H9 (cell line): ENCODE results near the gene MED27. TPM values are rescaled to one million over a fixed set of nuclear protein-coding genes. Genes with fewer than 3 reads are reported as not detected.

Experiments
- DNase-seq: peaks from one replicate; pipeline ENCODE4 v3.0.0-alpha.2; 2017
- H2AFZ ChIP-seq: one replicate; pipeline ENCODE4 v1.6.1; 2013; ENCODE audit warnings: mild to moderate bottlenecking, low read length, control low read depth, moderate library complexity
- H2AK5ac ChIP-seq: 2 replicates; pipeline ENCODE4 v1.6.1; 2013; ENCODE audit warnings: low read length, control low read depth, mixed read lengths; ENCODE audit not compliant: insufficient read length
- H2BK120ac ChIP-seq: one replicate; pipeline ENCODE4 v1.6.1; 2013; ENCODE audit warnings: low read depth, mild to moderate bottlenecking, low read length, control low read depth, inconsistent platforms; ENCODE audit not compliant: poor library complexity, severe bottlenecking
- H2BK12ac ChIP-seq: 2 replicates; pipeline ENCODE4 v1.6.1; 2013; ENCODE audit warnings: low read length, control low read depth, mixed read lengths, low read depth; ENCODE audit not compliant: insufficient read length
- H2BK15ac ChIP-seq: 2 replicates; pipeline ENCODE4 v1.6.1; 2013; ENCODE audit warnings: low read depth, low read length, control low read depth
- H2BK20ac ChIP-seq: one replicate; pipeline ENCODE4 v1.6.1; 2013; ENCODE audit warnings: low read depth, mild to moderate bottlenecking, low read length, control low read depth, inconsistent platforms; ENCODE audit not compliant: poor library complexity, severe bottlenecking
- H2BK5ac ChIP-seq: 2 replicates; pipeline ENCODE4 v1.6.1; 2013; ENCODE audit warnings: low read length, control low read depth, mixed read lengths; ENCODE audit not compliant: insufficient read length
- H3K14ac ChIP-seq: 2 replicates; pipeline ENCODE4 v1.6.1; 2013; ENCODE audit warnings: low read length, control low read depth; ENCODE audit not compliant: insufficient read depth
- H3K18ac ChIP-seq: 2 replicates; pipeline ENCODE4 v1.6.1; 2013; ENCODE audit warnings: low read depth, mild to moderate bottlenecking, mixed read lengths, low read length, control low read depth; ENCODE audit not compliant: insufficient read length
- H3K23ac ChIP-seq: 2 replicates; pipeline ENCODE4 v1.6.1; 2013; ENCODE audit warnings: low read length, control low read depth, mixed read lengths, low read depth; ENCODE audit not compliant: insufficient read length
- H3K23me2 ChIP-seq: 2 replicates; pipeline ENCODE4 v1.6.1; 2013; ENCODE audit warnings: low read depth, mild to moderate bottlenecking, mixed read lengths, low read length, control low read depth; ENCODE audit not compliant: insufficient read length, poor library complexity, severe bottlenecking
- H3K27ac ChIP-seq: 2 replicates; pipeline ENCODE4 v1.5.1; 2013; ENCODE audit warnings: low read length, control low read depth, mixed read lengths, low read depth; ENCODE audit not compliant: insufficient read length
- H3K27me3 ChIP-seq: 2 replicates; pipeline ENCODE4 v1.6.1; 2013; ENCODE audit warnings: low read length, control low read depth, inconsistent platforms; ENCODE audit not compliant: insufficient read depth
- H3K4ac ChIP-seq: 2 replicates; pipeline ENCODE4 v1.6.1; 2013; ENCODE audit warnings: low read depth, mild to moderate bottlenecking, control low read depth, inconsistent platforms, low read length, moderate library complexity
- H3K4me1 ChIP-seq: 2 replicates; pipeline ENCODE4 v1.6.1; 2013; ENCODE audit warnings: low read length, control low read depth, inconsistent platforms; ENCODE audit not compliant: insufficient read depth
- H3K4me2 ChIP-seq: 2 replicates; pipeline ENCODE4 v1.6.1; 2013; ENCODE audit warnings: low read length, control low read depth, mixed read lengths; ENCODE audit not compliant: insufficient read length, insufficient read depth
- H3K56ac ChIP-seq: 2 replicates; pipeline ENCODE4 v1.6.1; 2013; ENCODE audit warnings: low read depth, mild to moderate bottlenecking, mixed read lengths, low read length, control low read depth; ENCODE audit not compliant: insufficient read length
- H3K79me1 ChIP-seq: 2 replicates; pipeline ENCODE4 v1.6.1; 2013; ENCODE audit warnings: low read depth, mild to moderate bottlenecking, moderate library complexity, low read length, control low read depth, inconsistent platforms; ENCODE audit not compliant: insufficient read depth, poor library complexity, severe bottlenecking
- H3K79me2 ChIP-seq: 2 replicates; pipeline ENCODE4 v1.6.1; 2013; ENCODE audit warnings: low read length, control low read depth, inconsistent platforms; ENCODE audit not compliant: insufficient read depth
- H3K9ac ChIP-seq: 2 replicates; pipeline ENCODE4 v1.6.1; 2013; ENCODE audit warnings: low read length, control low read depth, mixed read lengths; ENCODE audit not compliant: insufficient read length; ENCODE audit errors: extremely low read depth
- H3K9me3 ChIP-seq: one replicate; pipeline ENCODE4 v1.6.1; 2013; ENCODE audit warnings: low read depth, low read length, inconsistent platforms; ENCODE audit not compliant: control insufficient read depth
- H3T11ph ChIP-seq: one replicate; pipeline ENCODE4 v1.6.1; 2013; ENCODE audit warnings: mild to moderate bottlenecking, low read length, control low read depth, inconsistent platforms
- H4K20me1 ChIP-seq: one replicate; pipeline ENCODE4 v1.6.1; 2013; ENCODE audit not compliant: control insufficient read depth, insufficient read length, insufficient read depth
- H4K5ac ChIP-seq: 2 replicates; pipeline ENCODE4 v1.6.1; 2013; ENCODE audit warnings: low read depth, mild to moderate bottlenecking, mixed read lengths, low read length, control low read depth; ENCODE audit not compliant: insufficient read length
- H4K8ac ChIP-seq: replicated peaks from 2 replicates; pipeline ENCODE4 v1.6.1; 2013; ENCODE audit warnings: low read length, control low read depth, mixed read lengths, low read depth; ENCODE audit not compliant: insufficient read length
- H4K91ac ChIP-seq: 2 replicates; pipeline ENCODE4 v1.6.1; 2013; ENCODE audit warnings: low read depth, mild to moderate bottlenecking, moderate library complexity, mixed read lengths, low read length, control low read depth; ENCODE audit not compliant: insufficient read length
- H3K27ac Mint-ChIP-seq, 3 experiments: 2 replicates in 2 of 3; 3 replicates in 1 of 3; pipeline ENCODE4 v1.8.0; 2020 to 2021; ENCODE audit warnings: mixed read lengths in 3 of 3, mild to moderate bottlenecking in 1 of 3, moderate library complexity in 1 of 3
- H3K27me3 Mint-ChIP-seq: 2 replicates; pipeline ENCODE4 v1.8.0; 2021; ENCODE audit warnings: low read depth, mild to moderate bottlenecking, moderate library complexity, mixed read lengths
- H3K36me3 Mint-ChIP-seq, 3 experiments: 2 replicates in 2 of 3; 3 replicates in 1 of 3; pipeline ENCODE4 v1.8.0; 2020 to 2021; ENCODE audit warnings: low read depth in 3 of 3, mixed read lengths in 3 of 3; ENCODE audit not compliant: insufficient read depth in 1 of 3
- H3K4me1 Mint-ChIP-seq, 2 experiments: 2 replicates each; pipeline ENCODE4 v1.8.0; 2020; ENCODE audit warnings: mixed read lengths in 2 of 2
- H3K4me3 Mint-ChIP-seq, 2 experiments: 2 replicates in 1 of 2; 3 replicates in 1 of 2; pipeline ENCODE4 v1.8.0; 2020 to 2021; ENCODE audit warnings: mild to moderate bottlenecking in 2 of 2, mixed read lengths in 2 of 2, moderate library complexity in 1 of 2
- H3K9me3 Mint-ChIP-seq, 2 experiments: 2 replicates in 1 of 2; 3 replicates in 1 of 2; pipeline ENCODE4 v1.8.0; 2020; ENCODE audit warnings: mild to moderate bottlenecking in 2 of 2, mixed read lengths in 2 of 2, moderate library complexity in 1 of 2
- CTCF ChIP-seq: fragments of 200-600 bp; sonication (generic); conservative IDR thresholded peaks from 3 replicates; pipeline ENCODE4 v1.8.0; 2021; ENCODE audit warnings: antibody characterized with exemption, mild to moderate bottlenecking
- WGBS: extraction: QIAGEN DNeasy Blood & Tissue Kit; methylation state at CpG from one replicate; pipeline ENCODE4 v1.1.7; 2013; ENCODE audit warnings: missing lambda C conversion rate, low lambda C conversion rate, mixed read lengths; ENCODE audit not compliant: insufficient read length; ENCODE audit errors: extremely low coverage; 5-methylcytosine and 5-hydroxymethylcytosine counted together
- total RNA-seq: library from RNA; stranded (reverse); gene quantifications from 2 replicates; pipeline ENCODE4 v1.2.1, GENCODE V29; 2021

The MED27 gene
- total RNA-seq, 1 experiment from 2014 or later = 33.5 TPM

GRCh38 chr9:131884222-131884621 lies 195.4 kb downstream of the MED27 start:
- Histone ChIP-seq H4K5ac (no peak overlapping the region), H3K79me2 (no peaks in the 10 kb centered on the region)

More at GRCh38 chr9:131884222-131884621, 195.4 kb downstream of the MED27 start:
- Histone ChIP-seq H2BK15ac (no peak overlapping the region), H2AFZ (no peak overlapping the region), H3K56ac (no peak overlapping the region), H2BK20ac (no peak overlapping the region), H3T11ph (no peak overlapping the region), H3K27ac (no peak overlapping the region), H3K18ac (no peak overlapping the region), H4K91ac (no peak overlapping the region), H3K23me2 (no peaks in the 10 kb centered on the region), H3K4ac (no peak overlapping the region), H3K79me1 (no peaks in the 10 kb centered on the region), H2BK5ac (no peak overlapping the region), H4K8ac (no peak overlapping the region), H2AK5ac (no peak overlapping the region), H3K9ac (no peak overlapping the region), H3K14ac (no peak overlapping the region), H3K9me3 (no peaks in the 10 kb centered on the region), H2BK12ac (no peak overlapping the region), H3K23ac (no peak overlapping the region), H3K27me3 (no peaks in the 10 kb centered on the region), H2BK120ac (no peak overlapping the region), H3K4me1 (peaks cover 17% of the 10 kb centered on the region), H3K4me2 (no peak overlapping the region), H4K20me1 (no peaks in the 10 kb centered on the region)
- Mint-ChIP-seq H3K4me1 (peaks cover 33 to 41% of the 10 kb centered on the region in 2 experiments), H3K36me3 (no peaks in the 10 kb centered on the region), H3K27ac (no peak overlapping the region), H3K9me3 (no peaks in the 10 kb centered on the region), H3K27me3 (no peaks in the 10 kb centered on the region), H3K4me3 (no peak overlapping the region)
- no peak for DNase-seq
- TF ChIP-seq CTCF = no peak
- no CpG with 5 or more reads among the region's 1 CpG for WGBS
